Measurements from ENCODE around the gene ATRIP.

DNA sequence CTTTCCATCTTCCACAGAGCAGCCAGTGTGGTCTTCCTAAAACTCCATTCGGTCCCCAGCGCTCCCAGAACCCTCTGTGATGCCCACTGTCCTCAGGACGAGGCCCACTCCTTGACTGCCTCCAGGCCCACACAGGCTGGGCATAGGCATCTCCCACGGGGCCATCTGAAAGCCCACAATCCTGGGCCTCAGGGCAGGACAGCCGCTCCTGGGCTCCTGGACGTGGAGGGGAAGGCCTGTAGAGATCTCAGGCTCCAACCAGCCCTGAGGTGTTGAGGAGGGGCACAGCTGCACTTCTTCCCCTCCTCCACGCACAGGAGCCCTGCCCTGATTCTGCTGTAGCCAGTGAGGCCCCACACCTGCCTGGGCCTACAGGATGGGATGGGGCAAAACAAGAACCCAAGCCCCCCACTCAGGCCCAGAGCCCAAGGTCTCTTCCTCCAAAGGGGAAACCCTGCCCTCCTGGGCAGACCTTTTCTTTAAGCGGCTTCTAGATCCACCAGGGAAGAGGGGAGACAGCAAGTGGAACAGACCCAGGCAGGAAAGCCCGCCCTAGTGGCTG lies 31.5 kb downstream of the ATRIP start:
- TF ChIP-seq, protein P1, sequence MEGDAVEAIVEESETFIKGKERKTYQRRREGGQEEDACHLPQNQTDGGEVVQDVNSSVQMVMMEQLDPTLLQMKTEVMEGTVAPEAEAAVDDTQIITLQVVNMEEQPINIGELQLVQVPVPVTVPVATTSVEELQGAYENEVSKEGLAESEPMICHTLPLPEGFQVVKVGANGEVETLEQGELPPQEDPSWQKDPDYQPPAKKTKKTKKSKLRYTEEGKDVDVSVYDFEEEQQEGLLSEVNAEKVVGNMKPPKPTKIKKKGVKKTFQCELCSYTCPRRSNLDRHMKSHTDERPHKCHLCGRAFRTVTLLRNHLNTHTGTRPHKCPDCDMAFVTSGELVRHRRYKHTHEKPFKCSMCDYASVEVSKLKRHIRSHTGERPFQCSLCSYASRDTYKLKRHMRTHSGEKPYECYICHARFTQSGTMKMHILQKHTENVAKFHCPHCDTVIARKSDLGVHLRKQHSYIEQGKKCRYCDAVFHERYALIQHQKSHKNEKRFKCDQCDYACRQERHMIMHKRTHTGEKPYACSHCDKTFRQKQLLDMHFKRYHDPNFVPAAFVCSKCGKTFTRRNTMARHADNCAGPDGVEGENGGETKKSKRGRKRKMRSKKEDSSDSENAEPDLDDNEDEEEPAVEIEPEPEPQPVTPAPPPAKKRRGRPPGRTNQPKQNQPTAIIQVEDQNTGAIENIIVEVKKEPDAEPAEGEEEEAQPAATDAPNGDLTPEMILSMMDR (IDR thresholded peaks at IDR 0.05; ENCODE audit: low read depth, low read length): no peak
- TF ChIP-seq, protein P2, sequence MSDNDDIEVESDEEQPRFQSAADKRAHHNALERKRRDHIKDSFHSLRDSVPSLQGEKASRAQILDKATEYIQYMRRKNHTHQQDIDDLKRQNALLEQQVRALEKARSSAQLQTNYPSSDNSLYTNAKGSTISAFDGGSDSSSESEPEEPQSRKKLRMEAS (IDR thresholded peaks at IDR 0.05; ENCODE audit: low read depth, low read length): no peak

Data from NB4 (cell line).